K562 (cell line): ENCODE measurements around the gene SLC27A4. TPM values are rescaled to one million over a fixed set of nuclear protein-coding genes. Genes with fewer than 3 reads are reported as not detected.

Experiments
- ATAC-seq: fragments of 200-7000 bp; cut with Tn5 transposase; 3 replicates; pipeline ENCODE4 v1.9.1; 2020; ENCODE audit warnings: moderate library complexity
- BruUV-seq: library from RNA; stranded (reverse); fragments of 400-500 nt; replicated peaks from 2 replicates; lab custom pipeline; 2021; lab: Mats Ljungman, UMichigan
- CTCF ChIA-PET: fragments of 300-600 bp; formaldehyde crosslinking; extraction: SDS; loops from one replicate; lab custom pipeline; 2021; ENCODE audit warnings: low intra/inter-chr PET ratio; lab: Yijun Ruan, JAX
- POLR2A ChIA-PET: fragments of 300-600, 350-650 bp; sonication (Branson Sonifier 250); formaldehyde crosslinking; extraction: SDS; loops from one replicate; lab custom pipeline; 2021; ENCODE audit warnings: antibody characterized with exemption, inconsistent platforms; lab: Yijun Ruan, JAX
- DNase-seq, 4 experiments: peaks; one replicate each; pipeline versions ENCODE4 v3.0.0 to v3.0.0-alpha.2; 2011 to 2018; ENCODE audit warnings: low spot score in 3 of 4, mixed read lengths in 3 of 4; ENCODE audit errors: extremely low read depth in 1 of 4
- FAIRE-seq: peaks from 2 replicates; lab custom pipeline; 2011; peaks lifted over from hg19 to GRCh38; lab: Jason Lieb, UNC
- H2AFZ ChIP-seq: 2 replicates; pipeline ENCODE4 v1.6.0; 2011; ENCODE audit warnings: low read depth, low read length, control low read depth, inconsistent platforms
- H3K27ac ChIP-seq: fragments of 200-600 bp; 3 replicates; pipeline ENCODE4 v1.8.0; 2011; ENCODE audit warnings: low read depth, mild to moderate bottlenecking, control low read depth, inconsistent platforms, low read length, moderate library complexity, mixed read lengths; ENCODE audit errors: extremely low read depth
- H3K27me3 ChIP-seq, 2 experiments: fragments of 300-600 bp in 1 of 2; 2 replicates in 1 of 2; 3 replicates in 1 of 2; pipeline versions ENCODE4 v1.6.0 to v1.8.0; 2011; ENCODE audit warnings: inconsistent platforms in 2 of 2, low read length in 2 of 2, mild to moderate bottlenecking in 1 of 2, mixed read lengths in 1 of 2, moderate library complexity in 1 of 2; ENCODE audit not compliant: control insufficient read depth in 2 of 2, insufficient read depth in 2 of 2
- H3K36me3 ChIP-seq: fragments of 300-600 bp; 3 replicates; pipeline ENCODE4 v1.8.0; 2011; ENCODE audit warnings: mild to moderate bottlenecking, low read length, inconsistent platforms; ENCODE audit not compliant: control insufficient read depth, insufficient read depth
- H3K4me1 ChIP-seq, 2 experiments: fragments of 200-600 bp in 1 of 2; replicated peaks in 1 of 2; 2 replicates in 1 of 2; 3 replicates in 1 of 2; pipeline versions ENCODE4 v1.5.1 to v1.8.0; 2011; ENCODE audit warnings: inconsistent platforms in 2 of 2, low read length in 2 of 2, mild to moderate bottlenecking in 1 of 2, mixed read lengths in 1 of 2, moderate library complexity in 1 of 2; ENCODE audit not compliant: control insufficient read depth in 2 of 2, insufficient read depth in 2 of 2
- H3K4me2 ChIP-seq: 2 replicates; pipeline ENCODE4 v1.6.1; 2011; ENCODE audit warnings: low read length, control low read depth, inconsistent platforms, mixed read lengths; ENCODE audit not compliant: insufficient read depth
- H3K4me3 ChIP-seq: fragments of 200-600 bp; sonication (generic), shearing (Covaris generic); 2 replicates; pipeline ENCODE4 v1.5.1; 2016; ENCODE audit warnings: control low read depth, inconsistent platforms
- H3K79me2 ChIP-seq: fragments of 200-600 bp; 3 replicates; pipeline ENCODE4 v1.8.0; 2011; ENCODE audit warnings: low read length, inconsistent platforms; ENCODE audit not compliant: control insufficient read depth, insufficient read depth
- H3K9ac ChIP-seq, 2 experiments: 2 replicates each; pipeline versions ENCODE4 v1.6.0 to v1.6.1; 2011; ENCODE audit warnings: low read depth in 2 of 2, low read length in 2 of 2, control low read depth in 1 of 2, inconsistent platforms in 1 of 2, mild to moderate bottlenecking in 1 of 2, mixed read lengths in 1 of 2; ENCODE audit not compliant: insufficient read depth in 1 of 2
- H3K9me1 ChIP-seq: one replicate; pipeline ENCODE4 v1.6.0; 2011; ENCODE audit warnings: inconsistent platforms, mild to moderate bottlenecking, low read length, moderate library complexity; ENCODE audit not compliant: control insufficient read depth, insufficient read depth
- H3K9me3 ChIP-seq: replicated peaks from 2 replicates; pipeline ENCODE4 v1.5.1; 2011; ENCODE audit warnings: low read depth, low read length, inconsistent platforms; ENCODE audit not compliant: control insufficient read depth, insufficient read depth
- H4K20me1 ChIP-seq: replicated peaks from 2 replicates; pipeline ENCODE4 v1.6.1; 2011; ENCODE audit warnings: low read length, inconsistent platforms, mixed read lengths; ENCODE audit not compliant: control insufficient read depth, insufficient read depth
- ADNP ChIP-seq: fragments of 200-800 bp; sonication (Bioruptor generic); IDR thresholded peaks from 2 replicates; pipeline ENCODE4 v1.6.1; 2016; ENCODE audit warnings: missing genetic modification characterization, missing compliant biosample characterization
- CCNT2 ChIP-seq: IDR thresholded peaks from 2 replicates; pipeline ENCODE4 v1.6.1; 2011; ENCODE audit warnings: borderline replicate concordance, low read depth, mild to moderate bottlenecking, moderate library complexity, mixed read lengths, low read length; ENCODE audit not compliant: insufficient read length; ENCODE audit errors: extremely low read depth
- COPS2 ChIP-seq: fragments of 450-650 bp; conservative IDR thresholded peaks from 2 replicates; pipeline ENCODE4 v1.6.1; 2016; ENCODE audit warnings: mild to moderate bottlenecking, moderate library complexity
- EP400 ChIP-seq: fragments of 450-650 bp; IDR thresholded peaks from 2 replicates; pipeline ENCODE4 v1.6.1; 2017; ENCODE audit warnings: antibody characterized with exemption, mild to moderate bottlenecking, moderate library complexity
- HDAC8 ChIP-seq: fragments of 450-650 bp; IDR thresholded peaks from 2 replicates; pipeline ENCODE4 v1.6.1; 2016; ENCODE audit warnings: mild to moderate bottlenecking, missing genetic modification characterization, moderate library complexity, missing compliant biosample characterization
- MECOM ChIP-seq: fragments of 250-450 bp; sonication (Bioruptor Pico); IDR thresholded peaks from 2 replicates; pipeline ENCODE4 v1.8.0; 2022; ENCODE audit warnings: inconsistent platforms
- NEUROD1 ChIP-seq: fragments of 150-350 bp; IDR thresholded peaks from 2 replicates; pipeline ENCODE4 v1.6.1; 2014; ENCODE audit warnings: borderline replicate concordance, low read length, low read depth; ENCODE audit not compliant: partially characterized antibody
- NR4A1 ChIP-seq, 2 experiments: fragments of 250-450 bp in 1 of 2; fragments of 450-650 bp in 1 of 2; sonication (Bioruptor Pico) in 1 of 2; IDR thresholded peaks; 2 replicates each; pipeline versions ENCODE4 v1.4.0 to v1.6.1; 2016 to 2020; ENCODE audit warnings: mild to moderate bottlenecking in 2 of 2, missing compliant biosample characterization in 1 of 2, missing genetic modification characterization in 1 of 2, moderate library complexity in 1 of 2
- PCBP2 ChIP-seq: fragments of 200-400 bp; formaldehyde crosslinking; IDR thresholded peaks from 2 replicates; pipeline ENCODE4 v1.6.1; 2018; ENCODE audit warnings: low read length, low read depth, mild to moderate bottlenecking, moderate library complexity; ENCODE audit not compliant: poor library complexity, severe bottlenecking
- POLR2G ChIP-seq: fragments of 200-400 bp; formaldehyde crosslinking; IDR thresholded peaks from 2 replicates; pipeline ENCODE4 v1.6.1; 2017; ENCODE audit warnings: low read depth, mild to moderate bottlenecking, antibody characterized with exemption, low read length, moderate library complexity
- RBFOX2 ChIP-seq: fragments of 200-400 bp; formaldehyde crosslinking; IDR thresholded peaks from 2 replicates; pipeline ENCODE4 v1.6.1; 2017; ENCODE audit warnings: low read depth, mild to moderate bottlenecking, low read length, moderate library complexity
- RCOR1 ChIP-seq, 2 experiments: IDR thresholded peaks; 2 replicates each; pipeline ENCODE4 v1.6.1; 2012; ENCODE audit warnings: low read depth in 2 of 2, low read length in 2 of 2, borderline replicate concordance in 1 of 2, improper control_type of control experiment in 1 of 2
- ZNF174 ChIP-seq: fragments of 250-450 bp; sonication (Bioruptor Pico); IDR thresholded peaks from 2 replicates; pipeline ENCODE4 v1.4.0; 2020; ENCODE audit warnings: mild to moderate bottlenecking
- ZNF830 ChIP-seq: fragments of 250-450 bp; sonication (Bioruptor Pico); IDR thresholded peaks from 2 replicates; pipeline ENCODE4 v1.5.0; 2021; ENCODE audit warnings: mild to moderate bottlenecking
- WGBS: fragments of 100-300 bp; shearing (Covaris generic); methylation state at CpG from one replicate; pipeline ENCODE4 v1.1.6; 2016; ENCODE audit warnings: low coverage, mixed read lengths; ENCODE audit not compliant: insufficient coverage; ENCODE audit errors: missing lambda C conversion rate; 5-methylcytosine and 5-hydroxymethylcytosine counted together
- in situ Hi-C: fragments of 300-500 bp; cut with MboI; formaldehyde crosslinking; loops from 4 replicates; pipeline ENCODE4 v1.15.0; 2018; ENCODE audit warnings: inconsistent platforms, mixed read lengths
- intact Hi-C: fragments of 100-400 bp; cut with micrococcal nuclease; formaldehyde crosslinking; loops from 2 replicates; pipeline ENCODE4 v1.14.2; 2022
- polyA plus RNA-seq, 8 experiments: library from polyadenylated mRNA; depleted of rRNA in 4 of 8; stranded (reverse) in 5 of 8; unstranded in 3 of 8; fragments of >200 nt; fragmentation: Nextera tagmentation in 2 of 8; fragmentation: Illumina TruSeq in 1 of 8; extraction: Ambion mirVana in 2 of 8; extraction: Trizol in 1 of 8; gene quantifications; 2 replicates each; pipeline versions ENCODE4 v1.2.1 to v1.2.3, GENCODE V29; 2011 to 2014; ENCODE audit warnings: inconsistent platforms in 1 of 8, missing spikeins in 1 of 8
- total RNA-seq, 7 experiments: library from RNA; depleted of rRNA in 6 of 7; stranded (reverse); fragments of >200 nt in 6 of 7; fragmentation: Illumina TruSeq in 2 of 7; extraction: Trizol in 2 of 7; gene quantifications; 2 replicates each; pipeline versions ENCODE4 v1.2.1 to v1.2.3, GENCODE V29; 2011 to 2021; ENCODE audit warnings: low replicate concordance in 1 of 7

Gene SLC27A4
- total and polyA plus RNA-seq, 9 of the 15 experiments (the other 6 are each of a cell fraction or from before 2014, with no cell fraction given) = 0.25 to 35.7 (median 14.0) TPM

- Histone ChIP-seq H3K79me2 (no peaks in the 10 kb centered on the region), H3K9ac (peak overlapping the region in 1 of 2 experiments; percentile 80; a peak in 2 of 4 replicates), H3K9me1 (peaks cover 11% of the 10 kb centered on the region), H3K4me2 (no peak overlapping the region), H2AFZ (no peak overlapping the region), H3K4me1 (peaks cover 28 to 30% of the 10 kb centered on the region in 2 experiments), H4K20me1 (0 out of 2 replicates have a peak, but pooled peaks cover 5% of the 10 kb centered on the region), H3K4me3 (no peak overlapping the region), H3K27me3 (no peaks in the 10 kb centered on the region), H3K9me3 (no peaks in the 10 kb centered on the region), H3K27ac (peak overlapping the region; percentile 13; the same call in 2 of the 3 replicates), H3K36me3 (peaks cover 61% of the 10 kb centered on the region)
- WGBS = 86% methylated on average over 10 of the region's 10 CpGs
- in situ Hi-C loops (no loop called here), intact Hi-C loops (no loop called here)
- CTCF ChIA-PET = interaction anchor here (0.5 kb wide), 1 partner anchor 18 kb away, joined by 3 read pairs; no protein-coding TSS in a partner anchor
- FAIRE-seq = no peak
- no TSS peak for BruUV-seq
- DNase-seq = no peak
- ATAC-seq = no peak
- POLR2A ChIA-PET = interaction anchor here (0.6 to 5.1 kb wide), 12 partner anchors 10 to 1363 kb away, joined by 3 to 38 read pairs (median 6); partner anchors contain the start of gene SLC27A4
- no peak for TF ChIP-seq NR4A1 (CRISPR knock-in tag; IDR thresholded peaks at IDR 0.05)
- TF ChIP-seq NR4A1 (tag; IDR thresholded peaks at IDR 0.05) = no peak
- 0 out of 2 replicates have a peak, but pooled peaks have one; percentile 25 for TF ChIP-seq POLR2G
- TF ChIP-seq MECOM (CRISPR knock-in tag) = 0 out of 2 replicates have a peak, but pooled peaks have one; percentile 25
These were observed 29.9 kb upstream of the SLC27A4 start for GRCh38 chr9:128310461-128310860.

DNA sequence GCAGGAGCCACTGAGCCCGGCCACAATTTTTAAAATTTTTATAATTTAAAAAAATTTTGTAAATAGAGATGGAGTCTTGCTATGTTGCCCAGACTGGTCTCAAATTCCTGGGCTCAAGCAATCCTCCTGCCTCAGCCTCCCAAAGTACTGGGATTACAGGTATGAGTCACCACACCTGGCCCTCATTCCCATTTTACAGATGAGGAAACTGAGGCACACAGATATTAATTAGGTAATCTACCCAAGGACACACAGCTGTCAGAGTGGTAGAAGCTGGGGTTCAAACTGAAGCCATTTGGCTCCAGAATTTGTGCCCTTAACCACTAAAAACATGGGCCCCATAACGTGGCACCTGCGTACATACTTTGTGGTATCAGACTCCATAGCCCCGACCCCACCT, 25.6 kb upstream of the SLC27A4 start:
- Histone ChIP-seq H3K4me1 (peaks cover 4 to 6% of the 10 kb centered on the region in 2 experiments; a peak in 3 of 5 replicates), H4K20me1 (0 out of 2 replicates have a peak, but pooled peaks cover 5% of the 10 kb centered on the region), H3K4me2 (no peak overlapping the region), H3K36me3 (peaks cover 81% of the 10 kb centered on the region), H3K4me3 (no peak overlapping the region), H3K9ac (no peak overlapping the region), H3K27me3 (no peaks in the 10 kb centered on the region), H3K79me2 (no peaks in the 10 kb centered on the region), H3K27ac (no peak overlapping the region), H3K9me1 (peaks cover 11% of the 10 kb centered on the region), H2AFZ (no peak overlapping the region), H3K9me3 (no peaks in the 10 kb centered on the region)
- no TSS peak for BruUV-seq
- in situ Hi-C loops = no loop called here
- intact Hi-C loops = no loop called here
- no peak for ATAC-seq
- no peak for FAIRE-seq
- 93% methylated on average over 4 of the region's 4 CpGs for WGBS
- DNase-seq = no peak
- CTCF ChIA-PET = no interaction called here
- POLR2A ChIA-PET = interaction anchor here (0.5 to 4.2 kb wide), 8 partner anchors 8 to 381 kb away, joined by 3 to 19 read pairs (median 8); no protein-coding TSS in a partner anchor
- TF ChIP-seq PCBP2 = no peak
- TF ChIP-seq EP400 = no peak
- no peak for TF ChIP-seq NEUROD1
- no peak for TF ChIP-seq ZNF174 (CRISPR knock-in tag)
- TF ChIP-seq COPS2 = no peak
- TF ChIP-seq ADNP (tag) = no peak
- no peak for TF ChIP-seq ZNF830 (CRISPR knock-in tag)
- TF ChIP-seq HDAC8 = no peak
- no peak for TF ChIP-seq CCNT2
- TF ChIP-seq RCOR1 (IDR thresholded peaks at IDR 0.05; ENCODE audit: borderline replicate concordance in 1 of 2, low read depth in 2 of 2, low read length in 2 of 2) = peak in 1 of 2 experiments; percentile 64; a peak in 2 of 4 replicates
- no peak for TF ChIP-seq RBFOX2
